ENCODE results near the gene ATP10A.

DNA sequence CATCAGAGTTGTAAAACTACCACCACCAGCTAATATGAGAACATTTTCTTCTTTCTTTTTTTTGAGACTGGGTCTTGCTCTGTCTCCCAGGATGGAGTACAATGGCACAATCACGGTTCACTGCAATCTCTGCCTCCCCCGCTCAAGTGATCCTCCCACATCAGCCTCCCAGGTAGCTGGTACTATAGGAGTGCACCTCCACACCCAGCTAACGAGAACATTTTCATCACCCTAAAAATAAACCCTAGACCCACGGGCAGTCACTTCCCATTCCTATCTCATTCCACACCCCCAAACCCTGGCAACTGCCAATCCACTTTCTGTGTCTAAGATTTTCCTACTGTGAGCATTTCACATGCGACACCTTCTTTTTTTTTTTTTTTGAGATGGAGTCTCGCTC lies 130.9 kb downstream of the ATP10A start:
- TF ChIP-seq, protein P1, sequence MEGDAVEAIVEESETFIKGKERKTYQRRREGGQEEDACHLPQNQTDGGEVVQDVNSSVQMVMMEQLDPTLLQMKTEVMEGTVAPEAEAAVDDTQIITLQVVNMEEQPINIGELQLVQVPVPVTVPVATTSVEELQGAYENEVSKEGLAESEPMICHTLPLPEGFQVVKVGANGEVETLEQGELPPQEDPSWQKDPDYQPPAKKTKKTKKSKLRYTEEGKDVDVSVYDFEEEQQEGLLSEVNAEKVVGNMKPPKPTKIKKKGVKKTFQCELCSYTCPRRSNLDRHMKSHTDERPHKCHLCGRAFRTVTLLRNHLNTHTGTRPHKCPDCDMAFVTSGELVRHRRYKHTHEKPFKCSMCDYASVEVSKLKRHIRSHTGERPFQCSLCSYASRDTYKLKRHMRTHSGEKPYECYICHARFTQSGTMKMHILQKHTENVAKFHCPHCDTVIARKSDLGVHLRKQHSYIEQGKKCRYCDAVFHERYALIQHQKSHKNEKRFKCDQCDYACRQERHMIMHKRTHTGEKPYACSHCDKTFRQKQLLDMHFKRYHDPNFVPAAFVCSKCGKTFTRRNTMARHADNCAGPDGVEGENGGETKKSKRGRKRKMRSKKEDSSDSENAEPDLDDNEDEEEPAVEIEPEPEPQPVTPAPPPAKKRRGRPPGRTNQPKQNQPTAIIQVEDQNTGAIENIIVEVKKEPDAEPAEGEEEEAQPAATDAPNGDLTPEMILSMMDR (IDR thresholded peaks at IDR 0.05), result no peak
- TF ChIP-seq POLR2A (IDR thresholded peaks at IDR 0.05), result no peak
